Stimulated activated CD8-positive, alpha-beta memory T cell treated with anti-CD3 and anti-CD28 coated beads, Interleukin-12 subunit alpha, Interleukin-12 subunit beta, amount 100 ng/mL, for 1 hour (primary cell): ENCODE results near the gene HAO1.
"Not testable (repeated sequence)": the region's sequence is repeated elsewhere in the genome, so short reads cannot be mapped to it uniquely, and the experiment has no call there.

Source experiments
- DNase-seq: peaks from one replicate; pipeline ENCODE4 v3.0.0-alpha.2; 2020; ENCODE audit warnings: low read depth

The HAO1 gene

GRCh38 chr20:7940341-7940740 lies at the start of gene HAO1:
TSS of gene HAO1 (minus strand) at chr20:7940458. CDS start at chr20:7940422, 36 bp downstream.
- no peak for DNase-seq

DNA sequence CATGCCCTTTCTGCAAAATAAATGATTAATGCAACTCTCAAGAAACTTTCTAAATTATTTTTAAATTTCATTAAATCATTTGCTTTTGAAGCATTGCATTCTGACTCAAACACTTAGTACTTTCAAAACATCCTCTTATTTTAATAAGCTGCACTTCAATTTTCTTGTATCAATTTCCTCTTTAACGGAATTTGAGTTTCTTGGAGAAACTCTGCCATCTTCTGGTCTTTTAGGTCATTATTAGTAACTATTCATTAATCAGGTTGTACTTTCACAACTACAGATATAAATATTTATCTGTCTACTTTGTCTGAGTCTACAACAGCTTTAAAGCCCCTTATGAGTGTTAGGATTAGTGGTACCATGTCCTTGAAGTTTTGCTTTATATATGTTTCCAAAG lies 49.1 kb upstream of the HAO1 start:
- DNase-seq = no peak

DNA sequence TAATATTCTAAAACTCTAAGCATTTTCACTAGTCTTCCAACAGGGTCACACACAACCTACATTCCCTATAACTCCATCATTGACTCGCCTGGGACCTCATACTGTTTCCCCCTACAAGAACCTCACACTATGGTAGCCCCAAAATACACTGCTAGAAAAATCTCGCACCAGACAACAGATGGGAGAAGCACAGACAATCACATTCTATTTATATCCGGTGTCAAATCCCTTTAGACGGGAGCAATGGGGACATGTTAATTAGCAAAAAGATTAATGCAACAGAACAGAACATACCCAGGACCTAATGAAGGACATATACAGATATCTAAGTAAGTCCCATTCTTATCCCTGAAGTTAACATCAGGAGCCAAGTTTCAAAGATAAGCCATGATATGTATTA lies 45.7 kb upstream of the HAO1 start:
- DNase-seq = no peak

- DNase-seq = no peak
These were observed 43.9 kb upstream of the HAO1 start for GRCh38 chr20:7984192-7984591.

DNA sequence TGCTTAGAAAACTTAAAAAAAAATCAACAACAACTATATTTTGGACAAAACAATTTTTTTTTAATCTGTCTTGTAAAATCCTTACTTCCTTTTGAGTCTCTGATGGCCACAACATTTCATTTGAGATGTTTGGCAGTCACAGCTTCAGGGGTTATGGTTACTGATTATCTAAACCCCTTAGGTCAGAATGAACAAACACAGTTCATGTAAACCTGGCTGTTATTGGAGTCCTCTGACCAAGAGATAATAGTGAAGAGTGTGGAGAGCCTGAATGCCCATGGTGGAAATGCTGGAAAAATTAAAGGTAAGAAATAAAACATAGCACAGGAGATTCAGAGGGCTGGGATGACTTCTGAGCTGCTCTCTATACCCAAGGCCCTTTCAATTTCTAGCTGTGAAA lies 41.1 kb upstream of the HAO1 start:
- DNase-seq = no peak

DNA sequence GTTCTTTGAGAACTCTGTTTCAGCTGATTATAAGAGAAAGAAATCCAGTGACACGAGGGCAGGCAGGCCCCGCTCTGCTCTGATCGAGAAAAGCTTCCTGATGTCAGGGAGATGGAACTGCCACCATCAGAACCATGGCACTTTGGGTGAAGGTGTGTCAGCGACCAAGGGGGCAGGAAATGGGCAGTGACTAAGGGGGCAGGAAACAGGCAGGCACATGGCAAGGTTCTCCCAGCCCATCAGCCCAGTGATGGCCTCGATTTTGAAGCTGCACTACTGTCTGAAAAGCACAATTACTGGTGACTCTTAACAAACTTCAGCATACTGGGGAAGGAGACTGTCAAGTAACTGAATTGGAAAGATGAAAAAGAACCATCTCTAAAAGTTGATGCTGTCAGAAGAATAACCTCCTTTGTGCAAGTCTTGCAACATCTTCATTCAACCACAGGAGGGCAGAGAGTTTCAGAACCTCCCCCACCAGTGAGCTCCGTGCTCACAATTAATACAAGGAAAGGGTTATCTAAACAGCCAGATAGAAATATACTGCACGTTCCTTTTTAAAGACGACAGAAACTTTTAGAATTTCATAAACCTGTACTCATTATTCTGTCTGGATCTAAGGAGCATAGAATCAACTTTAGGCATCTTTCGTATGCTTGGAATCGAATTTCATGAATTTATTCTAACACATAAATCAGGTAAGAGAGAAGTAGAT lies 40.2 kb upstream of the HAO1 start:
- DNase-seq = no peak

GRCh38 chr20:7977709-7978108 lies 37.5 kb upstream of the HAO1 start:
- no peak for DNase-seq

DNA sequence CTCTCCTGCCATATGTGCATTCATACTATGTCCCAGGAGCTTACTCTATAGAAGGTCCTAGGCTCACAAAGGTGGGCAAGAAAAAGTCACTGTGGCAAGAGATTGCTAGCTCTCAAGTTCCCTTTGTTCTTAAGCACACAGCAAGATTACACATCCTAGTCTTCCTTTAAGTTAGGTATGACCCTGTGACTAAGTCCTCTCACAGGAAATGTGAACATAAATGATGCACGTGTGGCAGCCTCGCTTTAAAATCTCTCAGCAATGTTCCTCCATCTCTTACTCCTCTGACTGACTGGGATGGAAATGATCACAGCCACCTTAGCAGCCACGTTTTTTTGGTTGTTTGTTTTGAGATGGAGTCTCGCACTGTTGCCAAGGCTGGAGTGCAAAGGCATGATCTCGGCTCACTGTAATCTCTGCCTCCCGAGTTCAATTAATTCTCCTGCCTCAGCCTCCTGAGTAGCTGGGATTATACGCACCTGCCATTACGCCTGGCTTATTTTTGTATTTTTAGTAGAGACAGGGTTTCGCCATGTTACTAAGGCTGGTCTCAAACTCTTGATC lies 35.7 kb upstream of the HAO1 start:
- no peak for DNase-seq

DNA sequence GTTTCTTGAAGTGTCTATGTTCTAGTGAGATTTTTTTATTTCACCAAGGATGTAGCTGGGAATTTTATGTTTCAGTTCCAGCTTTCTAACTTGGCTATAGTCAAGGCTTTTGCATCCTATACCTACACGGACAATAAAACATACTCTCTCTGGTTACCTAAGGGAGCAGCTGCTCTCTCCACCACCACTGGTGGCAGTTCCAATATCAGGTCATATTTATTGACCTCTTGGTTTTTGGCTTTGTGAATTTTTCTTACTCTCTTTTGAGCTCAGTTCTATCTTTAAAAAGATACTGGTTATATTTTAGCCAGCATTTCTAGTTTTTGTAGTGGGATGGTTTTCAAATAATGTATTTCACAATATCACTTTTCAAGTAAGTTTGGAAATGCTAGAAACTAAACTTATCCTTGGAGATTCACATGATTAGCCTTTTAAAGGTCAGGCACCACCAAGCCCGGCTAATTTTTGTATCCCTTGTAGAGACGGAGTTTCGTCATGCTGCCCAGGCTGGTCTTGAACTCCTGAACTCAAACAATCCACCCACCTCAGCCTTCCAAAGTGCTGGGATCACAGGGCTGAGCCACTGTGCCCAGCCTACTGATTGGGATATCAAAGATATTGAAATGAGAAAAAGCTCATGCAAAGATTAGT lies 34.7 kb upstream of the HAO1 start:
- no peak for DNase-seq

- DNase-seq = no peak
These were observed 31.4 kb upstream of the HAO1 start for GRCh38 chr20:7971536-7972280.

GRCh38 chr20:7967199-7967844 lies 27.1 kb upstream of the HAO1 start:
- no peak for DNase-seq

DNA sequence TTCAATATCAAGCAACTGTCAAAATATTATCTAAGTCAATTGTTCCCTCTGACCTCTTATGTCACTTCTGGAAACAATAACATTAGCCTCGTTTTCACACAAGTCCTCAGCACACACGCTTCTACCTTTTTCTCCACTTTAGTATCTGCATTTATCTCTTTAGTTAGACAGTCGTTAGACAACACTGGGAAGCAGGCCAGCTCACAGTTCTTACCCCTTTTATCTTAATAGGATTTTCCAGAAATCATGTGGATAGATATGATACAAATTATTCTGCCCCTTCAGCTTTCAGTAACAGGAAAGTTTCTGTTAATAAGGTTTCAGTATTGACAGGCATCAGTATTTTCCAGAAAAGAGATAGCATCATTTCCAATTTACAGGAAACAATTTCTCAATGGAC lies 25.9 kb upstream of the HAO1 start:
- DNase-seq = no peak

GRCh38 chr20:7959484-7959883 lies 19.2 kb upstream of the HAO1 start:
- DNase-seq = no peak

- not testable (repeated sequence) for DNase-seq
These were observed 16.3 kb upstream of the HAO1 start for GRCh38 chr20:7956561-7956960.

DNA sequence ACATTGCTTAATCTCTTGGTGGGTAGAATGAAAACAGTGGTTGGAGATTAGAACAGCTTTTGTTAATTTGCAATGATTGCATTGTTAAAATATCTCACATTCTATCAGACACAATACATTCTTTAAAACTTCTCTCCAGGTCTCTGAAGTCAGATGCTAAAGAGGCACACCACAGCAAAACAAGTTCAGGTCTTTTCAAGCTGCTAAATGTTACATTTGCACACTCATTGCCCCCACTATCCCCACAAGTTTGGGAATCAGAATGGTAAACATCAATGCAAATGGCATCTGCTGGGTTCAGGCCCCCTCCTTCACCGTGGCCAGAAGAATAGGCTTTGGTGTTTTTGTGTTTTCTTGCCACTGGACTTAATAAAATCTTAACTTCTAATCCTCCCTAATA lies 10.1 kb upstream of the HAO1 start:
- DNase-seq = no peak

GRCh38 chr20:7943891-7944290 lies 3.6 kb upstream of the HAO1 start:
- DNase-seq = no peak

DNA sequence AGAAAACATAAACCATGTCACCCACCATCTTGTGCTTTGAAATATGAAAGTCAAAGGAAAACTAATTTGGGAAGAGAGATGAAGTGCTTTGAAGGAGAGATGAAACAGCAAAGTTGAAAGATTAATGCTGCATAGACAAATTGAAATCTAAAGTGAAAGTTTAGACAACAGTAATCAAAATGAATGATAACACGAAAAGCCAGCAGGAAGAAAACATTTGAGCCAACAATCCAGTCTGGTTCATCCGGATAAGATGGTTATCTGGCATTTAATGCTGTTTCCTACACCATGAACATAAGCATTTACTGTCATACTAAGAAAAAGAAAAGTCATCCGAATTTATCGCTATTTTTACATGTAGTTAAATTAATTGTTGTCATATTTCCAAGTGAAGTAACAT lies 595 bp downstream of the HAO1 start:
- no peak for DNase-seq

DNA sequence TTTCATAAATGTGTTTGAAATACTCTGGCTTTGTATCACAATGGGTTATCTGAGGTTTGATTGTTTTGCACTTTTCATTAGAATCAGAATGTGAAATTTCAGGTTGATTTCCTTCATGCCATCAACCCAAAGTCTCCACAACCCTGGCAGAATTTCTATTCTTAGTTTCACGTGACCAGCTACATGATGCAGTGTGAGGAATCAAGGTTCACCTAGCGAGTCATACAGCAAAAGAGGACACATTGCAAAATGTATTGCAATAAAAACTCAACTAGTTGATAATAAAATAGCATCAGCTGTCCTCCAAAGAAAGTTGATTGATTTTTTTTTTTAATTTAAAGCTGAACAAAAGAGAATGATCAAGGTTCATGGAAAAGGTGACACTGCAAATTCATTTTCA lies 2.2 kb downstream of the HAO1 start:
- DNase-seq = no peak

- no peak for DNase-seq
These were observed 2.9 kb downstream of the HAO1 start for GRCh38 chr20:7937328-7937727.

- DNase-seq = no peak
These were observed 5.2 kb downstream of the HAO1 start for GRCh38 chr20:7935027-7935551.

DNA sequence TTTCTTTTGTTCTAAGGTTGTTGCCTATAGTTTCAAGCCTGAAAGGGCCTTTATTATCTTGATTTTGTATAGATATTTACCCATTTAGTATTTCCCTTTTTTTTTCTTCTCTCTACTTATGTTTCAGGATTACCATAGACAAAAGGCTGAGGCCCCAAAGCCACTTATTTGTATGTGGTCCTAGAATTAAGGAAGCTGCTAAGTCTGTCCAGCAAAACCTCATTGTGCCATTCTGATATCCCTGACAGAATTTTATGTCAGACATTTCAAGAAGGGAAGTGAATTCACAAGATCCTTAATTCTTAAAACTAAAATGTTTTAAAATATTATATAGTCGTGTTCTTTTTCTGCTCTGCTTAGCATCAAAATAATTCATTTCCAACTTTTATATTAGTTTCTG lies 6.9 kb downstream of the HAO1 start:
- DNase-seq = no peak

GRCh38 chr20:7930343-7930742 lies 9.9 kb downstream of the HAO1 start:
- DNase-seq = no peak
